Ishikawa (cell line): ENCODE measurements around the gene HMX1.

Source experiments
- CEBPB ChIP-seq: IDR thresholded peaks from 2 replicates; pipeline ENCODE4 v1.6.1; 2012
- CREB1 ChIP-seq: IDR thresholded peaks from 2 replicates; pipeline ENCODE4 v1.6.1; 2012; ENCODE audit warnings: low read depth
- EGR1 ChIP-seq: IDR thresholded peaks from 2 replicates; pipeline ENCODE4 v1.6.1; 2012
- EP300 ChIP-seq: IDR thresholded peaks from 2 replicates; pipeline ENCODE4 v1.6.1; 2012; ENCODE audit warnings: borderline replicate concordance
- FOXM1 ChIP-seq: IDR thresholded peaks from 2 replicates; pipeline ENCODE4 v1.6.1; 2012; ENCODE audit warnings: low read depth, borderline replicate concordance
- MAX ChIP-seq: IDR thresholded peaks from 2 replicates; pipeline ENCODE4 v1.6.1; 2012
- NFIC ChIP-seq: IDR thresholded peaks from 2 replicates; pipeline ENCODE4 v1.6.1; 2012
- RAD21 ChIP-seq: IDR thresholded peaks from 2 replicates; pipeline ENCODE4 v1.6.1; 2012; ENCODE audit warnings: low read depth
- REST ChIP-seq: IDR thresholded peaks from 2 replicates; pipeline ENCODE4 v1.6.1; 2012; ENCODE audit warnings: low read depth, mild to moderate bottlenecking
- TAF1 ChIP-seq: IDR thresholded peaks from 2 replicates; pipeline ENCODE4 v1.6.1; 2012; ENCODE audit warnings: low read depth, mild to moderate bottlenecking
- TCF12 ChIP-seq: IDR thresholded peaks from 2 replicates; pipeline ENCODE4 v1.6.1; 2012; ENCODE audit warnings: low read depth
- TEAD4 ChIP-seq: IDR thresholded peaks from 2 replicates; pipeline ENCODE4 v1.6.1; 2012
- USF1 ChIP-seq: IDR thresholded peaks from 2 replicates; pipeline ENCODE4 v1.6.1; 2012
- YY1 ChIP-seq: IDR thresholded peaks from 2 replicates; pipeline ENCODE4 v1.6.1; 2012; ENCODE audit warnings: low read depth

GRCh38 chr4:8920289-8920965 is 48.8 kb upstream of the HMX1 start:
- TF ChIP-seq RAD21 (no peak), CEBPB (no peak), TCF12 (no peak), FOXM1 (no peak), CREB1 (no peak), EGR1 (no peak), TAF1 (no peak), EP300 (no peak), USF1 (no peak), MAX (no peak), TEAD4 (no peak), YY1 (no peak), REST (no peak), NFIC (no peak)
